Measurements from ENCODE around the gene NEU2.

NEU2 gene

GRCh38 chr2:233062451-233062850 lies 30.0 kb downstream of the NEU2 start:
- Histone ChIP-seq H3F3A (ENCODE audit: insufficient read depth, low read length) (peaks cover 10% of the 10 kb centered on the region; the same call in 1 of the 2 replicates), H4K20me1 (ENCODE audit: insufficient read depth, low read length) (no peaks in the 10 kb centered on the region), H3K27me3 (replicated peaks; ENCODE audit: insufficient read depth, low read length) (no peaks in the 10 kb centered on the region), H3K9me2 (replicated peaks; ENCODE audit: insufficient read depth, low read length) (no peaks in the 10 kb centered on the region), H3K79me2 (ENCODE audit: low read length) (peaks cover 62% of the 10 kb centered on the region), H2AFZ (ENCODE audit: low read length) (no peak overlapping the region), H3K9me3 (replicated peaks; ENCODE audit: insufficient read depth, low read length) (no peaks in the 10 kb centered on the region), H3K4me1 (ENCODE audit: low read length) (peaks cover 23% of the 10 kb centered on the region), H3K9ac (ENCODE audit: low read length) (peak overlapping the region; percentile 60; the same call in 1 of the 2 replicates), H3K27ac (ENCODE audit: low read length) (peak overlapping the region; percentile 63; the same call in 1 of the 2 replicates), H3K4me2 (ENCODE audit: low read depth, low read length) (peak overlapping the region; percentile 97), H3K36me3 (replicated peaks; ENCODE audit: insufficient read depth, low read length) (peaks cover 3% of the 10 kb centered on the region), H3K4me3 (ENCODE audit: low read length) (peak overlapping the region; percentile 84)
- DNase-seq: no peak
- TF ChIP-seq EZH2phosphoT487 (IDR thresholded peaks at IDR 0.05; ENCODE audit: low read length) (no peak), EZH2 (optimal IDR thresholded peaks at IDR 0.05; ENCODE audit: low read depth, low read length) (no peak)
- TF ChIP-seq, protein P1, sequence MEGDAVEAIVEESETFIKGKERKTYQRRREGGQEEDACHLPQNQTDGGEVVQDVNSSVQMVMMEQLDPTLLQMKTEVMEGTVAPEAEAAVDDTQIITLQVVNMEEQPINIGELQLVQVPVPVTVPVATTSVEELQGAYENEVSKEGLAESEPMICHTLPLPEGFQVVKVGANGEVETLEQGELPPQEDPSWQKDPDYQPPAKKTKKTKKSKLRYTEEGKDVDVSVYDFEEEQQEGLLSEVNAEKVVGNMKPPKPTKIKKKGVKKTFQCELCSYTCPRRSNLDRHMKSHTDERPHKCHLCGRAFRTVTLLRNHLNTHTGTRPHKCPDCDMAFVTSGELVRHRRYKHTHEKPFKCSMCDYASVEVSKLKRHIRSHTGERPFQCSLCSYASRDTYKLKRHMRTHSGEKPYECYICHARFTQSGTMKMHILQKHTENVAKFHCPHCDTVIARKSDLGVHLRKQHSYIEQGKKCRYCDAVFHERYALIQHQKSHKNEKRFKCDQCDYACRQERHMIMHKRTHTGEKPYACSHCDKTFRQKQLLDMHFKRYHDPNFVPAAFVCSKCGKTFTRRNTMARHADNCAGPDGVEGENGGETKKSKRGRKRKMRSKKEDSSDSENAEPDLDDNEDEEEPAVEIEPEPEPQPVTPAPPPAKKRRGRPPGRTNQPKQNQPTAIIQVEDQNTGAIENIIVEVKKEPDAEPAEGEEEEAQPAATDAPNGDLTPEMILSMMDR (IDR thresholded peaks at IDR 0.05; ENCODE audit: low read length): no peak

GRCh38 chr2:233062946-233063268 lies 30.4 kb downstream of the NEU2 start:
- H3K27ac ChIP-seq (ENCODE audit: low read length): peak overlapping the region; percentile 47; the same call in 1 of the 2 replicates
- 0 out of 2 replicates have a peak overlapping the region, but pooled peaks have one; percentile 8 for H3K4me3 ChIP-seq (ENCODE audit: low read length)

GRCh38 chr2:233063269-233063975 lies 30.9 kb downstream of the NEU2 start:
- H3K4me2 ChIP-seq (ENCODE audit: low read depth, low read length): peak overlapping the region; percentile 97
- peaks cover 10% of the 10 kb centered on the region; the same call in 1 of the 2 replicates for H3F3A ChIP-seq (ENCODE audit: insufficient read depth, low read length)
- no peaks in the 10 kb centered on the region for H3K9me2 ChIP-seq (replicated peaks; ENCODE audit: insufficient read depth, low read length)
- H3K4me1 ChIP-seq (ENCODE audit: low read length): peaks cover 23% of the 10 kb centered on the region
- no peak overlapping the region; the same call in 1 of the 2 replicates for H3K9ac ChIP-seq (ENCODE audit: low read length)
- H4K20me1 ChIP-seq (ENCODE audit: insufficient read depth, low read length): no peaks in the 10 kb centered on the region
- H3K36me3 ChIP-seq (replicated peaks; ENCODE audit: insufficient read depth, low read length): peaks cover 3% of the 10 kb centered on the region
- 0 out of 2 replicates have a peak overlapping the region, but pooled peaks have one; percentile 8 for H3K4me3 ChIP-seq (ENCODE audit: low read length)
- H3K27ac ChIP-seq (ENCODE audit: low read length): peak overlapping the region; percentile 47; the same call in 1 of the 2 replicates
- H3K79me2 ChIP-seq (ENCODE audit: low read length): peaks cover 69% of the 10 kb centered on the region
- H2AFZ ChIP-seq (ENCODE audit: low read length): no peak overlapping the region
- peak; percentile 77 for DNase-seq
- no peaks in the 10 kb centered on the region for H3K27me3 ChIP-seq (replicated peaks; ENCODE audit: insufficient read depth, low read length)
- TF ChIP-seq EZH2 (optimal IDR thresholded peaks at IDR 0.05; ENCODE audit: low read depth, low read length): no peak
- TF ChIP-seq, protein P1 (IDR thresholded peaks at IDR 0.05; ENCODE audit: low read length): peak; percentile 33
- TF ChIP-seq EZH2phosphoT487 (IDR thresholded peaks at IDR 0.05; ENCODE audit: low read length): no peak
- H3K9me3 ChIP-seq (replicated peaks; ENCODE audit: insufficient read depth, low read length): no peaks in the 10 kb centered on the region

More at GRCh38 chr2:233062946-233063268, 30.4 kb downstream of the NEU2 start:
- no peak overlapping the region for H3K9ac ChIP-seq (ENCODE audit: low read length)
- peaks cover 67% of the 10 kb centered on the region for H3K79me2 ChIP-seq (ENCODE audit: low read length)
- peak overlapping the region; percentile 97 for H3K4me2 ChIP-seq (ENCODE audit: low read depth, low read length)
- DNase-seq: no peak
- H3K9me3 ChIP-seq (replicated peaks; ENCODE audit: insufficient read depth, low read length): no peaks in the 10 kb centered on the region
- H4K20me1 ChIP-seq (ENCODE audit: insufficient read depth, low read length): no peaks in the 10 kb centered on the region
- H3K9me2 ChIP-seq (replicated peaks; ENCODE audit: insufficient read depth, low read length): no peaks in the 10 kb centered on the region
- H2AFZ ChIP-seq (ENCODE audit: low read length): no peak overlapping the region
- no peak for TF ChIP-seq EZH2phosphoT487 (IDR thresholded peaks at IDR 0.05; ENCODE audit: low read length)
- TF ChIP-seq EZH2 (optimal IDR thresholded peaks at IDR 0.05; ENCODE audit: low read depth, low read length): no peak
- TF ChIP-seq, protein P1 (IDR thresholded peaks at IDR 0.05; ENCODE audit: low read length): no peak
- H3K27me3 ChIP-seq (replicated peaks; ENCODE audit: insufficient read depth, low read length): no peaks in the 10 kb centered on the region
- peaks cover 10% of the 10 kb centered on the region; the same call in 1 of the 2 replicates for H3F3A ChIP-seq (ENCODE audit: insufficient read depth, low read length)
- H3K36me3 ChIP-seq (replicated peaks; ENCODE audit: insufficient read depth, low read length): peaks cover 3% of the 10 kb centered on the region
- H3K4me1 ChIP-seq (ENCODE audit: low read length): peaks cover 23% of the 10 kb centered on the region
